ENCODE data around the gene CASTOR2. TPM values are rescaled to one million over a fixed set of nuclear protein-coding genes. Genes with fewer than 3 reads are reported as not detected.

CASTOR2 gene
- total and polyA plus RNA-seq, 2 of the 8 experiments (the other 6 are each of a cell fraction or from before 2014, with no cell fraction given) = 12.1 to 47.8 TPM

GRCh38 chr7:75017832-75018231, 53.3 kb downstream of the CASTOR2 start:
- H3K79me1 ChIP-seq (ENCODE audit: low read depth, low read length) = no peaks in the 10 kb centered on the region; the same call in 1 of the 2 replicates
- no peak overlapping the region for H2AFZ ChIP-seq (ENCODE audit: low read length)
- H3K27me3 ChIP-seq (replicated peaks in 1 of 4; ENCODE audit: control insufficient read depth in 3 of 4, extremely low read depth in 1 of 4, insufficient read depth in 3 of 4, low read length in 3 of 4) = no peaks in the 10 kb centered on the region
- no peak overlapping the region for H2BK12ac ChIP-seq (ENCODE audit: low read depth, low read length)
- H3K9ac ChIP-seq (replicated peaks in 1 of 4; ENCODE audit: extremely low read depth in 1 of 4, low read depth in 3 of 4, low read length in 3 of 4) = no peak overlapping the region
- H4K20me1 ChIP-seq (replicated peaks in 1 of 2; ENCODE audit: control insufficient read depth in 1 of 2, insufficient read depth in 2 of 2, low read length in 2 of 2) = no peaks in the 10 kb centered on the region
- H3K36me3 ChIP-seq (ENCODE audit: control insufficient read depth in 2 of 4, insufficient read depth in 4 of 4, low read length in 3 of 4) = peaks cover 3 to 12% (median 5%) of the 10 kb centered on the region in 4 experiments; a peak in 7 of 8 replicates
- ChIA-PET CTCF (ENCODE audit: partially characterized antibody) (interaction anchor here (1.1 kb wide), 1 partner anchor 16 kb away, joined by 3 read pairs; no protein-coding TSS in a partner anchor), POLR2A (ENCODE audit: partially characterized antibody) (interaction anchor here (1.0 to 1.5 kb wide), 2 partner anchors 11 to 21 kb away, joined by 3 to 5 read pairs; no protein-coding TSS in a partner anchor)
- no peaks in the 10 kb centered on the region for H3K9me3 ChIP-seq (ENCODE audit: insufficient read depth in 2 of 2, low read depth in 1 of 2, low read length in 1 of 2)
- no peak overlapping the region for H2BK20ac ChIP-seq (ENCODE audit: low read length)
- H3K4me1 ChIP-seq (replicated peaks in 1 of 4; ENCODE audit: control insufficient read depth in 3 of 4, insufficient read depth in 4 of 4, low read length in 3 of 4) = no peaks in the 10 kb centered on the region; a peak in 1 of 7 replicates
- H3K18ac ChIP-seq (ENCODE audit: extremely low read depth, low read length) = no peak overlapping the region
- H3K27ac ChIP-seq (ENCODE audit: low read depth, low read length) = no peak overlapping the region
- FAIRE-seq (no peak), DNase-seq (ENCODE audit: low read depth in 1 of 2, low spot score in 2 of 2) (no peak)
- H4K8ac ChIP-seq (ENCODE audit: extremely low read depth, insufficient read depth, low read length) = no peak overlapping the region
- no peaks in the 10 kb centered on the region for H3K23me2 ChIP-seq (ENCODE audit: low read depth, low read length)
- H3K4me3 ChIP-seq (ENCODE audit: extremely low read depth in 1 of 4, insufficient read depth in 2 of 4, low read depth in 3 of 4, low read length in 4 of 4) = no peak overlapping the region
- 94% methylated on average over 15 of the region's 18 CpGs; no CpG with 5 or more reads in 1 of the 2 experiments for WGBS, 2 experiments (ENCODE audit: extremely low coverage in 1 of 2, insufficient coverage in 1 of 2, insufficient read length in 1 of 2, insufficient replicate concordance in 2 of 2, low coverage in 1 of 2, low lambda C conversion rate in 2 of 2, missing lambda C conversion rate in 1 of 2)
- H2AK5ac ChIP-seq (ENCODE audit: low read depth, low read length) = no peak overlapping the region
- H3K14ac ChIP-seq (ENCODE audit: insufficient read length) = no peak overlapping the region
- no peak overlapping the region for H3K4ac ChIP-seq (replicated peaks; ENCODE audit: insufficient read length, low read depth, low read length)
- no peak overlapping the region for H3K56ac ChIP-seq (replicated peaks; ENCODE audit: insufficient read length, low read depth, low read length)
- no peak overlapping the region for H4K5ac ChIP-seq (ENCODE audit: insufficient read length, low read depth, low read length)
- no peak overlapping the region for H2BK5ac ChIP-seq (ENCODE audit: low read depth, low read length)
- no peak overlapping the region for H3K23ac ChIP-seq (ENCODE audit: insufficient read length)
- H3K4me2 ChIP-seq (ENCODE audit: insufficient read depth in 1 of 2, low read depth in 2 of 2, low read length in 2 of 2) = no peak overlapping the region
- H2BK120ac ChIP-seq (replicated peaks; ENCODE audit: low read depth, low read length) = no peak overlapping the region
- H3K79me2 ChIP-seq (ENCODE audit: control insufficient read depth in 1 of 2, insufficient read depth in 2 of 2, low read length in 2 of 2) = no peaks in the 10 kb centered on the region
- TF ChIP-seq PHF8 (conservative IDR thresholded peaks at IDR 0.05; ENCODE audit: low read depth, low read length) (no peak), CTCF (IDR thresholded peaks at IDR 0.05; ENCODE audit: control extremely low read depth in 1 of 3, insufficient read depth in 1 of 3, low read depth in 1 of 3, low read length in 3 of 3) (no peak)
- no peak overlapping the region for H2BK15ac ChIP-seq (ENCODE audit: low read length)
- H4K91ac ChIP-seq (replicated peaks; ENCODE audit: insufficient read length, low read length) = no peak overlapping the region
